HEK293T (cell line): ENCODE results near the gene MYL10.

Source experiments
- ARNT ChIP-seq: fragments of 450-650 bp; IDR thresholded peaks from 2 replicates; pipeline ENCODE4 v1.6.1; 2017; ENCODE audit warnings: mild to moderate bottlenecking
- BHLHE40 ChIP-seq: fragments of 450-650 bp; IDR thresholded peaks from 2 replicates; pipeline ENCODE4 v1.6.1; 2016; ENCODE audit warnings: mild to moderate bottlenecking, moderate library complexity, borderline replicate concordance
- CTBP1 ChIP-seq: fragments of 450-650 bp; IDR thresholded peaks from 2 replicates; pipeline ENCODE4 v1.6.1; 2016; ENCODE audit warnings: borderline replicate concordance
- ELF4 ChIP-seq: fragments of 450-650 bp; IDR thresholded peaks from 2 replicates; pipeline ENCODE4 v1.6.1; 2017; ENCODE audit warnings: antibody characterized with exemption
- FOXA1 ChIP-seq: fragments of 450-650 bp; IDR thresholded peaks from 2 replicates; pipeline ENCODE4 v1.6.1; 2016; ENCODE audit warnings: mild to moderate bottlenecking
- FOXK2 ChIP-seq: fragments of 450-650 bp; IDR thresholded peaks from 2 replicates; pipeline ENCODE4 v1.6.1; 2016; ENCODE audit warnings: mild to moderate bottlenecking
- FOXM1 ChIP-seq: fragments of 450-650 bp; IDR thresholded peaks from 2 replicates; pipeline ENCODE4 v1.6.1; 2017; ENCODE audit warnings: mild to moderate bottlenecking, borderline replicate concordance
- L3MBTL2 ChIP-seq: fragments of 450-650 bp; conservative IDR thresholded peaks from 2 replicates; pipeline ENCODE4 v1.6.1; 2016; ENCODE audit warnings: mild to moderate bottlenecking
- LEF1 ChIP-seq: fragments of 450-650 bp; IDR thresholded peaks from 2 replicates; pipeline ENCODE4 v1.6.1; 2017; ENCODE audit warnings: mild to moderate bottlenecking, borderline replicate concordance
- PKNOX1 ChIP-seq: fragments of 450-650 bp; IDR thresholded peaks from 2 replicates; pipeline ENCODE4 v1.6.1; 2016
- SP1 ChIP-seq: fragments of 450-650 bp; IDR thresholded peaks from 2 replicates; pipeline ENCODE4 v1.6.1; 2017
- SUZ12 ChIP-seq: fragments of 450-650 bp; IDR thresholded peaks from 2 replicates; pipeline ENCODE4 v1.6.1; 2016; ENCODE audit warnings: mild to moderate bottlenecking
- TARDBP ChIP-seq: fragments of 450-650 bp; IDR thresholded peaks from 2 replicates; pipeline ENCODE4 v1.6.1; 2016
- ZNF384 ChIP-seq: fragments of 450-650 bp; IDR thresholded peaks from 2 replicates; pipeline ENCODE4 v1.6.1; 2016

GRCh38 chr7:101676062-101676598, 47.0 kb upstream of the MYL10 start:
- no peak for TF ChIP-seq FOXM1
- TF ChIP-seq FOXA1: no peak
- no peak for TF ChIP-seq CTBP1
- no peak for TF ChIP-seq FOXK2
- no peak for TF ChIP-seq ZNF384
- no peak for TF ChIP-seq BHLHE40
- TF ChIP-seq TARDBP: no peak
- TF ChIP-seq ARNT: no peak
- TF ChIP-seq PKNOX1: no peak
- no peak for TF ChIP-seq LEF1
- TF ChIP-seq SUZ12: no peak
- no peak for TF ChIP-seq ELF4
- TF ChIP-seq L3MBTL2: no peak
- TF ChIP-seq SP1: no peak
